Lower leg skin (tissue), 4 donors: ENCODE data around the gene KLHL17. TPM values are rescaled to one million over a fixed set of nuclear protein-coding genes. Genes with fewer than 3 reads are reported as not detected.

Experiments used
- DNase-seq, 2 donors: peaks; one replicate each; pipeline ENCODE4 v3.0.0-alpha.2; 2019; ENCODE audit warnings: low spot score in 2 of 2
- H3K4me3 ChIP-seq: fragments of 200-600 bp; sonication (generic); 2 replicates; pipeline ENCODE4 v1.5.1; 2017; ENCODE audit warnings: mild to moderate bottlenecking, low read depth; ENCODE audit not compliant: poor library complexity, severe bottlenecking
- POLR2A ChIP-seq, 2 donors: fragments of 450-650 bp; IDR thresholded peaks; one replicate each; pipeline ENCODE4 v1.6.1; 2016 to 2017; ENCODE audit warnings: antibody characterized with exemption in 2 of 2, mild to moderate bottlenecking in 1 of 2, moderate library complexity in 1 of 2
- WGBS, 2 donors: methylation state at CpG; one replicate each; pipeline ENCODE4 v1.1.5; 2018; 5-methylcytosine and 5-hydroxymethylcytosine counted together
- intact Hi-C: fragments of 100-400 bp; cut with DNase I; formaldehyde crosslinking; loops from one replicate; pipeline ENCODE4 v1.15.0; 2023; ENCODE audit warnings: low total_unique reads
- total RNA-seq, 4 donors: library from RNA; depleted of rRNA; stranded (reverse); fragments of >200 nt; gene quantifications; one replicate each; pipeline ENCODE4 v1.1.0, GENCODE V29; 2016
- TF ChIP-seq, protein P1 (sequence below), 3 donors: fragments of 450-650 bp; IDR thresholded peaks; one replicate each; pipeline ENCODE4 v1.5.1; 2016; ENCODE audit warnings: antibody characterized with exemption in 3 of 3, mild to moderate bottlenecking in 3 of 3, moderate library complexity in 2 of 3

Gene KLHL17
- total RNA-seq, 4 donors from 2014 or later: 9.7 to 30.9 (median 16.3) TPM

GRCh38 chr1:969260-969855 is 9.0 kb downstream of the KLHL17 start:
- 80 to 83% methylated on average over 15 of the region's 15 CpGs for WGBS, 2 donors
- no peak overlapping the region for H3K4me3 ChIP-seq
- intact Hi-C loops: no loop called here
- TF ChIP-seq, protein P1, sequence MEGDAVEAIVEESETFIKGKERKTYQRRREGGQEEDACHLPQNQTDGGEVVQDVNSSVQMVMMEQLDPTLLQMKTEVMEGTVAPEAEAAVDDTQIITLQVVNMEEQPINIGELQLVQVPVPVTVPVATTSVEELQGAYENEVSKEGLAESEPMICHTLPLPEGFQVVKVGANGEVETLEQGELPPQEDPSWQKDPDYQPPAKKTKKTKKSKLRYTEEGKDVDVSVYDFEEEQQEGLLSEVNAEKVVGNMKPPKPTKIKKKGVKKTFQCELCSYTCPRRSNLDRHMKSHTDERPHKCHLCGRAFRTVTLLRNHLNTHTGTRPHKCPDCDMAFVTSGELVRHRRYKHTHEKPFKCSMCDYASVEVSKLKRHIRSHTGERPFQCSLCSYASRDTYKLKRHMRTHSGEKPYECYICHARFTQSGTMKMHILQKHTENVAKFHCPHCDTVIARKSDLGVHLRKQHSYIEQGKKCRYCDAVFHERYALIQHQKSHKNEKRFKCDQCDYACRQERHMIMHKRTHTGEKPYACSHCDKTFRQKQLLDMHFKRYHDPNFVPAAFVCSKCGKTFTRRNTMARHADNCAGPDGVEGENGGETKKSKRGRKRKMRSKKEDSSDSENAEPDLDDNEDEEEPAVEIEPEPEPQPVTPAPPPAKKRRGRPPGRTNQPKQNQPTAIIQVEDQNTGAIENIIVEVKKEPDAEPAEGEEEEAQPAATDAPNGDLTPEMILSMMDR (IDR thresholded peaks at IDR 0.05): no peak
- TF ChIP-seq POLR2A (IDR thresholded peaks at IDR 0.05): no peak
- no peak for DNase-seq

DNA sequence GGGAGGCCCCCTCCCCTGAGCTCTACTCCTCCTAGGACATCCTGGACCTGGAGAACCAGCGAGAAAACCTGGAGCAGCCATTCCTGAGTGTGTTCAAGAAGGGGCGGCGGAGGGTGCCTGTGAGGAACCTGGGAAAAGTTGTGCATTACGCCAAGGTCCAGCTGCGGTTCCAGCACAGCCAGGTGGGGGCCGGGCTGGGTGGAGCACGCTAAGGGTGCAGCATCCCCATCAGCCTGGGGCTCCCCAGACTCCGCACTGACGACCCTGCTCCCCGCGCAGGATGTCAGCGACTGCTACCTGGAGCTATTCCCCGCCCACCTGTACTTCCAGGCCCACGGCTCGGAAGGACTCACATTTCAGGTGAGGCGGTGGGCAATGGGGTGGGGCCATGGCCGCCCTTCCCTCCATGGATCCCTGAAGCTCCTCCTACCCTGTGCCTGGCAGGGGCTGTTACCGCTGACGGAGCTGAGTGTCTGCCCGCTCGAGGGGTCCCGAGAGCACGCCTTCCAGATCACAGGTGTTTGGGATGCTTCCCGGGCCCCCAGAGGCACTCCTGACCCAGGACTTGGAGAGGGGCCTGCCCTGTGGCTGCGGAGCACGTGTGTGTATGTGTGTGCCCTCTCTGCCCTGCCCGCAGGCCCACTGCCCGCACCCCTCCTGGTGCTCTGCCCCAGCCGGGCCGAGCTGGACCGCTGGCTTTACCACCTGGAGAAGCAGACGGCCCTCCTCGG is 10.0 kb downstream of the KLHL17 start:
- no peak for TF ChIP-seq POLR2A (IDR thresholded peaks at IDR 0.05)
- TF ChIP-seq, protein P1 (IDR thresholded peaks at IDR 0.05): no peak
- intact Hi-C loops: no loop called here
- DNase-seq: no peak
- H3K4me3 ChIP-seq: no peak overlapping the region
- 23 to 26% methylated on average over 30 to 33 of the region's 33 CpGs for WGBS, 2 donors

DNA sequence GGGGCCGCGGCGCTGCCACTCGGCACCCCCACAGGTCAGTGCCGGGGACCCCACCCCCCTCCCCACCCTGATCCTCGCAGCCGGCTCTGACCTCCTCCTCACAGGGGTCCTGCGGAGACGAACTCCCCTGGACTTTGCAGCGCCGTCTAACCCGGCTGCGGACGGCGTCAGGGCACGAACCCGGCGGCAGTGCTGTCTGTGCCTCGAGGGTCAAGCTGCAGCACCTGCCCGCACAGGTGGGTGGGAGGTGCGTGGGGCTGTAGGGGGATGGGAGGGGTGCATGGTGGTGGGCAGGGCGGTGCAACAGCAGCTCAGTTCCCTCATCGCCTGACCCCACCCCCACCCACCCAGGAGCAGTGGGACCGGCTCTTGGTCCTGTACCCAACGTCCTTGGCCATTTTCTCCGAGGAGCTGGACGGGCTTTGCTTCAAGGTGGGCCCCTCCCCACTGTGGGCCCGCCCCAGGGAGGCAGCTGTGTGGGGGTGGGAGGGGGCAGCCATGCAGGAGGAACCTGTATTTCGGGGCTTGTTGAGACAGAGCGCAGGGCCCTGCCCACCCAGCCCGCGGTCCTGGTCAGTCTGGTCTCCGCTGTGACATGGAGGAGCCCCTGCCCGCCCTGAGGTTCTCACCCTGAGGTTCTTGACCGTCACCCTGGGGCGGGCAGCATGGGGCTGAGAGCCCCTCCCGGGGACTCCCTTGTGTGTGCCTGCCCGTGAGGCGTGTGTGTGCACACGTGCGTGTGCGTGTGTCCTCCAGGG is 10.8 kb downstream of the KLHL17 start:
- 22 to 30% methylated on average over 27 of the region's 42 CpGs for WGBS, 2 donors
- no peak overlapping the region for H3K4me3 ChIP-seq
- intact Hi-C loops: no loop called here
- DNase-seq: no peak
- TF ChIP-seq, protein P1 (IDR thresholded peaks at IDR 0.05): no peak
- no peak for TF ChIP-seq POLR2A (IDR thresholded peaks at IDR 0.05)

GRCh38 chr1:971751-972506 is 11.5 kb downstream of the KLHL17 start:
- no peak for DNase-seq
- H3K4me3 ChIP-seq: no peak overlapping the region
- intact Hi-C loops: no loop called here
- TF ChIP-seq POLR2A (IDR thresholded peaks at IDR 0.05): no peak
- TF ChIP-seq, protein P1 (IDR thresholded peaks at IDR 0.05): no peak
- WGBS, 2 donors: 79 to 84% methylated on average over 23 to 28 of the region's 34 CpGs

- intact Hi-C loops: no loop called here
- TF ChIP-seq POLR2A (IDR thresholded peaks at IDR 0.05): no peak
- TF ChIP-seq, protein P1 (IDR thresholded peaks at IDR 0.05): no peak
- DNase-seq: no peak
- 81 to 83% methylated on average over 20 to 28 of the region's 28 CpGs for WGBS, 2 donors
- no peak overlapping the region for H3K4me3 ChIP-seq
These were observed 12.5 kb downstream of the KLHL17 start for GRCh38 chr1:972726-973458.
